Measurements from ENCODE around the gene ZNF827. TPM values are rescaled to one million over a fixed set of nuclear protein-coding genes. Genes with fewer than 3 reads are reported as not detected.
A peak's percentile ranks its signal among the peaks of the same experiment; 100 is the strongest.

The ZNF827 gene
- total RNA-seq, 1 donor from 2014 or later, result 50.2 TPM

- TF ChIP-seq, protein P1, sequence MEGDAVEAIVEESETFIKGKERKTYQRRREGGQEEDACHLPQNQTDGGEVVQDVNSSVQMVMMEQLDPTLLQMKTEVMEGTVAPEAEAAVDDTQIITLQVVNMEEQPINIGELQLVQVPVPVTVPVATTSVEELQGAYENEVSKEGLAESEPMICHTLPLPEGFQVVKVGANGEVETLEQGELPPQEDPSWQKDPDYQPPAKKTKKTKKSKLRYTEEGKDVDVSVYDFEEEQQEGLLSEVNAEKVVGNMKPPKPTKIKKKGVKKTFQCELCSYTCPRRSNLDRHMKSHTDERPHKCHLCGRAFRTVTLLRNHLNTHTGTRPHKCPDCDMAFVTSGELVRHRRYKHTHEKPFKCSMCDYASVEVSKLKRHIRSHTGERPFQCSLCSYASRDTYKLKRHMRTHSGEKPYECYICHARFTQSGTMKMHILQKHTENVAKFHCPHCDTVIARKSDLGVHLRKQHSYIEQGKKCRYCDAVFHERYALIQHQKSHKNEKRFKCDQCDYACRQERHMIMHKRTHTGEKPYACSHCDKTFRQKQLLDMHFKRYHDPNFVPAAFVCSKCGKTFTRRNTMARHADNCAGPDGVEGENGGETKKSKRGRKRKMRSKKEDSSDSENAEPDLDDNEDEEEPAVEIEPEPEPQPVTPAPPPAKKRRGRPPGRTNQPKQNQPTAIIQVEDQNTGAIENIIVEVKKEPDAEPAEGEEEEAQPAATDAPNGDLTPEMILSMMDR (IDR thresholded peaks at IDR 0.05; ENCODE audit: unreplicated experiment), result no peak
Observed at GRCh38 chr4:145786261-145786660, 152.4 kb downstream of the ZNF827 start.

DNA sequence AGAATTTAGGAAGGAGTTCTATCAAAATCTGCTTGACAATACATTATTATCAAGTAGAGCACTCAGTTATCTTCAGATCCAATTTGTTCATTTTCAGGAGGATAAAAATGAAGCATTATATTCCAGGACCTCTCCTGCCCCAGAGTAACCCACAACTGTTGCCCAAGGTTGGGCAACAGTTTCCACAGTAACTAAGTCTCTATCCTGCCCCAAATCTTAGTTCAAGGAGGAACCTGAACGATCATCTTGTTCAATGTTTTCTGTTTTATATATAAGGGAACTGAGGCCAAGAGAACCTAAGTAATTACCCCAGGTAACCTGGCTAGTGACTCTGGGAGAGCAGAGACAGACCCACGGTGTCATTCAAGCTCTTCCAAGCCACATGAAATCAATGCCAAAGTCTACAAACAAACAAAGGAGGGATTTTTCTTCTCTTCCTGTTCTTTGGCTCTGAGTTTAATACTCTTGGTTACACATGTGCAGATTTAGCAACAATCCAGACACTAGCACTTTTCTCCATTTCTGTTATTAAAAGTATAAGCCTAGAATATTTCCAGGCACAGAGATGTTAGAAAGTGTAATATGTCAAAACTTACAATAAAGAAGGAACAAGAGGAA, 153.1 kb downstream of the ZNF827 start:
- Mint-ChIP-seq H3K4me3 (ENCODE audit: low read depth) (no peak overlapping the region), H3K27ac (peak overlapping the region; percentile 19), H3K36me3 (ENCODE audit: insufficient read depth) (peaks cover 24% of the 10 kb centered on the region), H3K27me3 (no peaks in the 10 kb centered on the region), H3K4me1 (ENCODE audit: low read depth) (peaks cover 9% of the 10 kb centered on the region), H3K9me3 (ENCODE audit: low read depth) (no peaks in the 10 kb centered on the region)
- DNase-seq (ENCODE audit: low spot score, unreplicated experiment), result no peak
- TF ChIP-seq, protein P1 (IDR thresholded peaks at IDR 0.05; ENCODE audit: unreplicated experiment), result no peak

More at GRCh38 chr4:145786261-145786660, 152.4 kb downstream of the ZNF827 start:
- Mint-ChIP-seq H3K27ac (no peak overlapping the region), H3K36me3 (ENCODE audit: insufficient read depth) (peaks cover 25% of the 10 kb centered on the region), H3K4me1 (ENCODE audit: low read depth) (peaks cover 9% of the 10 kb centered on the region), H3K4me3 (ENCODE audit: low read depth) (no peak overlapping the region), H3K27me3 (no peaks in the 10 kb centered on the region), H3K9me3 (ENCODE audit: low read depth) (no peaks in the 10 kb centered on the region)
- DNase-seq (ENCODE audit: low spot score, unreplicated experiment), result no peak

DNA sequence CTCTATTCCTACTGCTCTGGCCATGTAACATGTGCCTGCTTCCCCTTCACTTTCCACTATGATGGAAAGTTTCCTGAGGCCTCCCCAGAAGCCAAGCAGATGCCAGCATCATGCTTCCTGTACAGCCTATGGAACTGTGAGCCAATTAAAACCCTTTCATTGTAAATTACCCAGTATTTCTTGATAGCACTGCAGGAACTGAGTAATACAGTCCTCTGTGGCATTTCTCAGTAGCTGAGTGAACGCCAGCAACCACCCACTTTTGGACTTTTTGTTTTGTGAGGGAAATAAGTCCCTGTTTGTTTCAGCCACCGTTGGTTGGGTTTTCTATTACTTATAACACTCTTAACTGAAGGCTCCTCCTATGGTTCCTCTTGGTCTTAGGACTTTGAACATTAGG, 154.6 kb downstream of the ZNF827 start:
- Mint-ChIP-seq H3K4me1 (ENCODE audit: low read depth) (peaks cover 9% of the 10 kb centered on the region), H3K36me3 (ENCODE audit: insufficient read depth) (peaks cover 27% of the 10 kb centered on the region)

GRCh38 chr4:145782756-145783155, 155.9 kb downstream of the ZNF827 start:
- H3K4me1 Mint-ChIP-seq (ENCODE audit: low read depth), result peaks cover 9% of the 10 kb centered on the region
- H3K36me3 Mint-ChIP-seq (ENCODE audit: insufficient read depth), result peaks cover 33% of the 10 kb centered on the region
- no peak for DNase-seq (ENCODE audit: low spot score, unreplicated experiment)
- no peak overlapping the region for H3K27ac Mint-ChIP-seq
- TF ChIP-seq, protein P1 (IDR thresholded peaks at IDR 0.05; ENCODE audit: unreplicated experiment), result no peak
- no peaks in the 10 kb centered on the region for H3K27me3 Mint-ChIP-seq
- H3K9me3 Mint-ChIP-seq (ENCODE audit: low read depth), result no peaks in the 10 kb centered on the region
- H3K4me3 Mint-ChIP-seq (ENCODE audit: low read depth), result no peak overlapping the region

More for the DNA sequence above, 154.6 kb downstream of the ZNF827 start:
- Mint-ChIP-seq H3K27ac (peak overlapping the region; percentile 19), H3K4me3 (ENCODE audit: low read depth) (no peak overlapping the region), H3K9me3 (ENCODE audit: low read depth) (no peaks in the 10 kb centered on the region), H3K27me3 (no peaks in the 10 kb centered on the region)
- TF ChIP-seq, protein P1 (IDR thresholded peaks at IDR 0.05; ENCODE audit: unreplicated experiment), result no peak
- DNase-seq (ENCODE audit: low spot score, unreplicated experiment), result no peak

DNA sequence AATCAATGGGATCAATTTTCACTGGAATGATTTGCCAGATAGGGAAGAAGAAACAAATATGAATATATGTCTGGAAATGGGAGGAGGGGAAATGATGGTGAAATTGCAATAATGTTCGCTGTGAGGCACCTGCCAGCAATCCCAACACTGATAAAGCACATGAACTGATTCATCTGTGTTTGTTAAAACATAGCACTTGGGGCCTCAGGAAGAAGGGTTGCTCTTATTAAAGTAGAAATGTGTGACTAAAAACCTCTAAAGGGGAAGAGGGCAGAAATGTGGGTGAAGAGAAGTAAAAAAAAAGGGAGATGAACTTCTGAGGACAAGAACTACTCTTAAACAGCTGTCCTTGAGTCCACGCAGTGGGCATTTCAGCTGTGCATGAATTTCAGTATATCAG, 157.3 kb downstream of the ZNF827 start:
- no peak for DNase-seq (ENCODE audit: low spot score, unreplicated experiment)
- no peak overlapping the region for H3K27ac Mint-ChIP-seq
- peaks cover 9% of the 10 kb centered on the region for H3K4me1 Mint-ChIP-seq (ENCODE audit: low read depth)
- H3K9me3 Mint-ChIP-seq (ENCODE audit: low read depth), result no peaks in the 10 kb centered on the region
- TF ChIP-seq, protein P1 (IDR thresholded peaks at IDR 0.05; ENCODE audit: unreplicated experiment), result no peak
- no peak overlapping the region for H3K4me3 Mint-ChIP-seq (ENCODE audit: low read depth)
- peaks cover 33% of the 10 kb centered on the region for H3K36me3 Mint-ChIP-seq (ENCODE audit: insufficient read depth)
- no peaks in the 10 kb centered on the region for H3K27me3 Mint-ChIP-seq

All from progenitor cell of endocrine pancreas (in vitro differentiated cells).